Vagina (tissue), 2 donors: Measurements from ENCODE around the gene TAF6. TPM values are rescaled to one million over a fixed set of nuclear protein-coding genes. Genes with fewer than 3 reads are reported as not detected.
A peak's percentile ranks its signal among the peaks of the same experiment; 100 is the strongest.

Experiments
- DNase-seq, 2 donors: peaks; one replicate each; pipeline ENCODE4 v3.0.0-alpha.2; 2017; ENCODE audit errors: extremely low spot score in 2 of 2
- H3K27ac ChIP-seq: fragments of 200-600 bp; sonication (generic); one replicate; pipeline ENCODE4 v1.5.1; 2019
- H3K27me3 ChIP-seq: fragments of 200-600 bp; sonication (generic); one replicate; pipeline ENCODE4 v1.5.1; 2019
- H3K36me3 ChIP-seq, 2 donors: fragments of 200-600 bp; sonication (generic); one replicate each; pipeline ENCODE4 v1.5.1; 2017 to 2019
- H3K4me1 ChIP-seq: fragments of 200-600 bp; sonication (generic); one replicate; pipeline ENCODE4 v1.5.1; 2019
- H3K4me3 ChIP-seq, 2 donors: fragments of 200-600 bp; sonication (generic); 1 replicate in 1 of 2; 2 replicates in 1 of 2; pipeline ENCODE4 v1.5.1; 2016 to 2019
- H3K9me3 ChIP-seq: fragments of 200-600 bp; sonication (generic); one replicate; pipeline ENCODE4 v1.5.1; 2019
- CTCF ChIP-seq, 3 experiments: fragments of 450-650 bp in 2 of 3; fragments of 200-600 bp in 1 of 3; sonication (generic) in 1 of 3; IDR thresholded peaks; one replicate each; pipeline ENCODE4 v1.5.1; 2017 to 2019; ENCODE audit warnings: antibody characterized with exemption in 3 of 3, mild to moderate bottlenecking in 2 of 3, moderate library complexity in 2 of 3
- POLR2A ChIP-seq, 2 donors: fragments of 450-650 bp; IDR thresholded peaks; one replicate each; pipeline ENCODE4 v1.6.1; 2017; ENCODE audit warnings: antibody characterized with exemption in 2 of 2, mild to moderate bottlenecking in 2 of 2, moderate library complexity in 2 of 2
- POLR2AphosphoS5 ChIP-seq, 2 donors: sonication (generic); formaldehyde crosslinking; IDR thresholded peaks; one replicate each; pipeline ENCODE4 v1.9.0; 2017; ENCODE audit warnings: antibody characterized with exemption in 2 of 2, mild to moderate bottlenecking in 2 of 2, low read depth in 1 of 2; ENCODE audit not compliant: insufficient read depth in 1 of 2
- intact Hi-C: fragments of 100-400 bp; cut with DNase I; formaldehyde crosslinking; loops from one replicate; pipeline ENCODE4 v1.15.1; 2023
- total RNA-seq: library from RNA; depleted of rRNA; stranded (reverse); fragments of >200 nt; gene quantifications from one replicate; pipeline ENCODE4 v1.2.3, GENCODE V29; 2016

TAF6 gene
- total RNA-seq, 1 donor from 2014 or later: 54.3 TPM

- no peak for DNase-seq
- Histone ChIP-seq H3K36me3 (no peaks in the 10 kb centered on the region), H3K9me3 (no peaks in the 10 kb centered on the region), H3K27me3 (no peaks in the 10 kb centered on the region), H3K27ac (no peak overlapping the region), H3K4me1 (peaks cover 23% of the 10 kb centered on the region), H3K4me3 (no peak overlapping the region)
- intact Hi-C loops: no loop called here
- TF ChIP-seq POLR2AphosphoS5 (IDR thresholded peaks at IDR 0.05; ENCODE audit: insufficient read depth in 1 of 2, low read depth in 1 of 2) (no peak), CTCF (IDR thresholded peaks at IDR 0.05) (no peak)
These were observed 44.7 kb upstream of the TAF6 start for GRCh38 chr7:100163871-100164270.

GRCh38 chr7:100163006-100163531, 43.9 kb upstream of the TAF6 start:
- Histone ChIP-seq H3K27me3 (no peaks in the 10 kb centered on the region), H3K4me3 (no peak overlapping the region), H3K36me3 (no peaks in the 10 kb centered on the region), H3K4me1 (peaks cover 21% of the 10 kb centered on the region), H3K27ac (no peak overlapping the region), H3K9me3 (no peaks in the 10 kb centered on the region)
- intact Hi-C loops: no loop called here
- DNase-seq: no peak
- no peak for TF ChIP-seq POLR2A (IDR thresholded peaks at IDR 0.05)
- TF ChIP-seq POLR2AphosphoS5 (IDR thresholded peaks at IDR 0.05; ENCODE audit: insufficient read depth in 1 of 2, low read depth in 1 of 2): no peak
- no peak for TF ChIP-seq CTCF (IDR thresholded peaks at IDR 0.05)

DNA sequence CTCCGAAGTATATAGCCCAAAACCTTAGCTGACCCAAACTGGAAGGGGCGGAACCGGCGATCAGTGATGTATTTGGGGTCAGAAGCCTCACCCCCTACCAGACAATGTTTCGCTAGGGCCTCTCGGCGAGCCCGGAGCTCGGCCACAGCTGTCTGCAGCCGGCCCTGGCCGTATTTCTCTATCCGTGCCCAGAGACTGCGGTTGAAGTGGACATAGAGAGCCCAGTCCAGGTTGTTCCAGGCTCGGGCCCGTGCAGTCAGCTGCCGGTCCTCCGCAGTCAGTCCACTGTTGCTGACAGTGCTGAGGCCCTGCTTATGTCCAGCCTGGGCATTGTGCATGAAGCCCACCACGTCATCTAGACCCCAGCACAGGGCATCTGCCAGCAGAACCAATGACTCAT, 40.9 kb upstream of the TAF6 start:
- Histone ChIP-seq H3K27ac (no peak overlapping the region), H3K4me3 (no peak overlapping the region), H3K27me3 (no peaks in the 10 kb centered on the region), H3K9me3 (no peaks in the 10 kb centered on the region), H3K4me1 (peaks cover 24% of the 10 kb centered on the region), H3K36me3 (peaks cover 0 to 14% of the 10 kb centered on the region in 2 donors)
- DNase-seq: no peak
- intact Hi-C loops: no loop called here
- TF ChIP-seq POLR2AphosphoS5 (IDR thresholded peaks at IDR 0.05; ENCODE audit: insufficient read depth in 1 of 2, low read depth in 1 of 2): no peak

DNA sequence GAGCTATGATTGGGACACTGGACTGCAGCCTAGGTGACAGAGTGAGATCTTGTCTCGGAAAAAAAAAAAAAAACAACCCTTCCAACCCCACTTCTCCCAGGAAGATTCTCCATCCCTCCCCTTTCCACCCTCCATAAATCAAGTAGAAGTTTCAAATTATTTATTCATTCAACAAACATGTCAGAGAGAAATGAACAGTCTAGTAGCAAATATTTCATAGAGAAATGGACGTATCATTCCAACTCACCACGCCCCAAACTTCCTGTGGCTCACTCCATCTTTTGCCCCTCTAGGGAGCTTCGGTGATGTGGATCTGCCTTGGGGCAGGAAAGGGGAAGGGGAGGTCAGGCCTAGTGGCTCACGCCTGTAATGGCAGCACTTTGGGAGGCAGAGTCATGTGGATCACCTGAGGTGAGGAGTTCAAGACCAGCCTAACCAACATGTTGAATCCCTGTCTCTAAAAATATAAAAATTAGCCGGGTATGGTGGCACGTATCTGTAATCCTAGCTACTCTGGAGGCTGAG, 40.0 kb upstream of the TAF6 start:
- no peak for DNase-seq
- Histone ChIP-seq H3K9me3 (no peaks in the 10 kb centered on the region), H3K4me1 (peaks cover 33% of the 10 kb centered on the region), H3K4me3 (peak overlapping the region; percentile 75 to 79), H3K27ac (peak overlapping the region; percentile 80), H3K36me3 (peaks cover 0 to 17% of the 10 kb centered on the region in 2 donors), H3K27me3 (no peaks in the 10 kb centered on the region)
- intact Hi-C loops: no loop called here
- TF ChIP-seq POLR2AphosphoS5 (IDR thresholded peaks at IDR 0.05; ENCODE audit: insufficient read depth in 1 of 2, low read depth in 1 of 2) (no peak), POLR2A (IDR thresholded peaks at IDR 0.05) (no peak)

- Histone ChIP-seq H3K27ac (peak within 1 kb of the TSS; percentile 80), H3K27me3 (no peaks in the 10 kb centered on the region), H3K4me3 (peak within 1 kb of the TSS; percentile 75 to 79), H3K36me3 (peaks cover 0 to 18% of the 10 kb centered on the region in 2 donors), H3K9me3 (no peaks in the 10 kb centered on the region), H3K4me1 (peaks cover 40% of the 10 kb centered on the region)
- DNase-seq: no peak
- intact Hi-C loops: no loop called here
- TF ChIP-seq CTCF (IDR thresholded peaks at IDR 0.05) (no peak), POLR2AphosphoS5 (IDR thresholded peaks at IDR 0.05; ENCODE audit: insufficient read depth in 1 of 2, low read depth in 1 of 2) (peak; percentile 72 to 80)
These were observed 39.3 kb upstream of the TAF6 start, which contains the start of gene TRAPPC14 for GRCh38 chr7:100158229-100159098. Gene TRAPPC14 (minus strand): TSS chr7:100158723. CDS start chr7:100158499, 224 bp downstream.
